Endothelial cell of umbilical vein (primary cell): Measurements from ENCODE around the gene CPSF7. TPM values are rescaled to one million over a fixed set of nuclear protein-coding genes. Genes with fewer than 3 reads are reported as not detected.

Experiments used
- BruUV-seq: library from RNA; stranded (reverse); fragments of 400-500 nt; replicated peaks from 2 replicates; lab custom pipeline; 2021; lab: Mats Ljungman, UMichigan
- CTCF ChIA-PET: fragments of 300-600, 350-600 bp; sonication (Branson Sonifier 250); formaldehyde crosslinking; loops from one replicate; lab custom pipeline; 2021; ENCODE audit warnings: antibody characterized with exemption, inconsistent platforms; lab: Charles Lee
- POLR2A ChIA-PET: fragments of 300-600, 350-600 bp; sonication (Branson Sonifier 250); formaldehyde crosslinking; loops from one replicate; lab custom pipeline; 2021; ENCODE audit warnings: antibody characterized with exemption, inconsistent platforms; lab: Charles Lee
- DNase-seq: peaks from one replicate; pipeline ENCODE4 v3.0.0-alpha.2; 2011; ENCODE audit warnings: low read depth, low spot score
- FAIRE-seq: peaks from 2 replicates; lab custom pipeline; 2011; peaks lifted over from hg19 to GRCh38; lab: Jason Lieb, UNC
- H2AFZ ChIP-seq: 2 replicates; pipeline ENCODE4 v1.6.0; 2012; ENCODE audit warnings: low read depth, low read length, control low read depth, inconsistent platforms
- H3K27ac ChIP-seq: 2 replicates; pipeline ENCODE4 v1.5.1; 2011; ENCODE audit warnings: low read depth, mild to moderate bottlenecking, control low read depth, low read length, moderate library complexity; ENCODE audit not compliant: insufficient read depth
- H3K27me3 ChIP-seq, 2 experiments: 2 replicates each; pipeline versions ENCODE4 v1.6.0 to v1.6.1; 2011; ENCODE audit warnings: low read length in 2 of 2, mixed read lengths in 1 of 2; ENCODE audit not compliant: control insufficient read depth in 2 of 2, insufficient read depth in 2 of 2
- H3K36me3 ChIP-seq, 2 experiments: 2 replicates in 1 of 2; 3 replicates in 1 of 2; pipeline ENCODE4 v1.5.1; 2011; ENCODE audit warnings: low read length in 2 of 2, mild to moderate bottlenecking in 1 of 2, moderate library complexity in 1 of 2; ENCODE audit not compliant: control insufficient read depth in 2 of 2, insufficient read depth in 2 of 2; ENCODE audit errors: extremely low read depth in 1 of 2
- H3K4me1 ChIP-seq: 3 replicates; pipeline ENCODE4 v1.5.1; 2011; ENCODE audit warnings: mild to moderate bottlenecking, low read length; ENCODE audit not compliant: control insufficient read depth, insufficient read depth; ENCODE audit errors: extremely low read depth
- H3K4me2 ChIP-seq: 2 replicates; pipeline ENCODE4 v1.6.1; 2011; ENCODE audit warnings: low read length, control low read depth, mixed read lengths; ENCODE audit not compliant: insufficient read depth
- H3K4me3 ChIP-seq, 3 experiments: fragments of 200-600 bp in 1 of 3; sonication (generic), shearing (Covaris generic) in 1 of 3; replicated peaks in 1 of 3; 2 replicates each; pipeline ENCODE4 v1.5.1; 2011 to 2016; ENCODE audit warnings: control low read depth in 3 of 3, low read length in 3 of 3, mild to moderate bottlenecking in 2 of 3, inconsistent platforms in 1 of 3, low read depth in 1 of 3, moderate library complexity in 1 of 3; ENCODE audit not compliant: insufficient read depth in 1 of 3
- H3K79me2 ChIP-seq: 2 replicates; pipeline ENCODE4 v1.6.0; 2012; ENCODE audit warnings: low read length, inconsistent platforms; ENCODE audit not compliant: control insufficient read depth, insufficient read depth
- H3K9ac ChIP-seq: replicated peaks from 2 replicates; pipeline ENCODE3; 2011; ENCODE audit warnings: low read length, control low read depth; ENCODE audit not compliant: insufficient read depth; ENCODE audit errors: extremely low read depth
- H3K9me1 ChIP-seq: replicated peaks from 3 replicates; pipeline ENCODE4 v1.6.0; 2011; ENCODE audit warnings: mild to moderate bottlenecking, low read length; ENCODE audit not compliant: control insufficient read depth, insufficient read depth; ENCODE audit errors: extremely low read depth
- H3K9me3 ChIP-seq: replicated peaks from 2 replicates; pipeline ENCODE4 v1.5.1; 2012; ENCODE audit warnings: low read length, inconsistent platforms; ENCODE audit not compliant: control insufficient read depth, insufficient read depth
- H4K20me1 ChIP-seq: replicated peaks from 2 replicates; pipeline ENCODE3; 2011; ENCODE audit warnings: mild to moderate bottlenecking, low read length; ENCODE audit not compliant: control insufficient read depth, insufficient read depth; ENCODE audit errors: extremely low read depth
- EZH2 ChIP-seq: IDR thresholded peaks from 2 replicates; pipeline ENCODE4 v1.6.1; 2012; ENCODE audit warnings: borderline replicate concordance, low read depth, mild to moderate bottlenecking, moderate library complexity, low read length, inconsistent platforms; ENCODE audit not compliant: severe bottlenecking
- FOS ChIP-seq: IDR thresholded peaks from 2 replicates; pipeline ENCODE4 v1.6.1; 2011; ENCODE audit warnings: mild to moderate bottlenecking, low read length, moderate library complexity, borderline replicate concordance; ENCODE audit not compliant: insufficient read depth
- GATA2 ChIP-seq: IDR thresholded peaks from 2 replicates; pipeline ENCODE4 v1.7.0; 2011; ENCODE audit warnings: low read depth, mild to moderate bottlenecking, moderate library complexity, mixed read lengths, low read length; ENCODE audit not compliant: insufficient read length, insufficient read depth
- JUN ChIP-seq: IDR thresholded peaks from 2 replicates; pipeline ENCODE4 v1.6.1; 2011; ENCODE audit warnings: borderline replicate concordance, low read depth; ENCODE audit not compliant: insufficient read length, insufficient read depth
- POLR2A ChIP-seq: IDR thresholded peaks from 2 replicates; pipeline ENCODE4 v1.6.1; 2012; ENCODE audit warnings: low read depth, mild to moderate bottlenecking, control low read depth, low read length
- POLR2AphosphoS5 ChIP-seq: IDR thresholded peaks from 2 replicates; pipeline ENCODE4 v1.6.1; 2012; ENCODE audit warnings: low read depth, mild to moderate bottlenecking, control low read depth, low read length, moderate library complexity; ENCODE audit not compliant: insufficient read depth
- dilution Hi-C: fragments of 300-500 bp; cut with MboI; formaldehyde crosslinking; loops from one replicate; pipeline ENCODE4 v1.15.0; 2019; ENCODE audit warnings: low sequenced_read_pairs; ENCODE audit not compliant: extremely low pct_ligation_motif_present
- intact Hi-C: fragments of 100-400 bp; cut with micrococcal nuclease; formaldehyde crosslinking; loops from one replicate; pipeline ENCODE4 v1.10.0; 2022
- polyA plus RNA-seq, 4 experiments: library from polyadenylated mRNA; depleted of rRNA in 3 of 4; stranded (reverse) in 3 of 4; unstranded in 1 of 4; fragments of >200 nt; gene quantifications; 2 replicates each; pipeline versions ENCODE4 v1.2.1 to v1.2.3, GENCODE V29; 2011 to 2012; ENCODE audit warnings: missing spikeins in 1 of 4
- total RNA-seq: library from RNA; stranded (reverse); gene quantifications from 2 replicates; pipeline ENCODE4 v1.2.3, GENCODE V29; 2021
- TF ChIP-seq, protein P1 (sequence below), 2 donors: IDR thresholded peaks; 1 replicate in 1 of 2; 2 replicates in 1 of 2; pipeline ENCODE4 v1.5.1; 2011; ENCODE audit warnings: low read length in 2 of 2, mild to moderate bottlenecking in 2 of 2, moderate library complexity in 2 of 2, control low read depth in 1 of 2, inconsistent platforms in 1 of 2, low read depth in 1 of 2; ENCODE audit not compliant: insufficient read depth in 1 of 2; ENCODE audit errors: extremely low read depth in 1 of 2
- TF ChIP-seq, protein P2 (sequence below): IDR thresholded peaks from 2 replicates; pipeline ENCODE4 v1.6.1; 2011; ENCODE audit not compliant: insufficient read depth, insufficient read length

The CPSF7 gene
- total and polyA plus RNA-seq, 2 donors (not counting 3 experiments of a cell fraction or from before 2014, with no cell fraction given): 77.0 to 88.4 TPM

DNA sequence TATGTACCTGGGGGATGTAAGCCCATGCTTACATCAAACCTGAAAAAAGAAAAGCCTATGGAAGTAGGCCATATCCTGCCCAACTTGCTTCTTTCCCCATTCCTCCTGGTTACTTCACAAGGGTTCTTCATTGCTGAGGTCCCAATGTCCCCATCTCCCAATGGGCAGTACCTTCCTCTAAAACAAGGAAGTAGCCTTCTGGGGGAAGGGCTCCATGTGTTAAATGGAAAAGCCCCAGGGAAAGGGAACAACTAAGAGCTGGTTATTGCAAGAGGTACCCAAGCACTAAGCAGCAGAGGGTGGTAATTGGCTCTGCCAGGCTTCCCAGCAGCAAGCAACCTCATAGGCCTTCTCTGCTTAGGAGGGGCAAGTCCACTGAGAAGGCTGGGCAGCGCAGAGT is 26.1 kb downstream of the CPSF7 start:
- peaks cover 26 to 34% of the 10 kb centered on the region in 2 experiments for H3K36me3 ChIP-seq
- H3K27me3 ChIP-seq: no peaks in the 10 kb centered on the region
- H4K20me1 ChIP-seq: no peaks in the 10 kb centered on the region
- H3K27ac ChIP-seq: no peak overlapping the region
- TF ChIP-seq, protein P1, sequence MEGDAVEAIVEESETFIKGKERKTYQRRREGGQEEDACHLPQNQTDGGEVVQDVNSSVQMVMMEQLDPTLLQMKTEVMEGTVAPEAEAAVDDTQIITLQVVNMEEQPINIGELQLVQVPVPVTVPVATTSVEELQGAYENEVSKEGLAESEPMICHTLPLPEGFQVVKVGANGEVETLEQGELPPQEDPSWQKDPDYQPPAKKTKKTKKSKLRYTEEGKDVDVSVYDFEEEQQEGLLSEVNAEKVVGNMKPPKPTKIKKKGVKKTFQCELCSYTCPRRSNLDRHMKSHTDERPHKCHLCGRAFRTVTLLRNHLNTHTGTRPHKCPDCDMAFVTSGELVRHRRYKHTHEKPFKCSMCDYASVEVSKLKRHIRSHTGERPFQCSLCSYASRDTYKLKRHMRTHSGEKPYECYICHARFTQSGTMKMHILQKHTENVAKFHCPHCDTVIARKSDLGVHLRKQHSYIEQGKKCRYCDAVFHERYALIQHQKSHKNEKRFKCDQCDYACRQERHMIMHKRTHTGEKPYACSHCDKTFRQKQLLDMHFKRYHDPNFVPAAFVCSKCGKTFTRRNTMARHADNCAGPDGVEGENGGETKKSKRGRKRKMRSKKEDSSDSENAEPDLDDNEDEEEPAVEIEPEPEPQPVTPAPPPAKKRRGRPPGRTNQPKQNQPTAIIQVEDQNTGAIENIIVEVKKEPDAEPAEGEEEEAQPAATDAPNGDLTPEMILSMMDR (IDR thresholded peaks at IDR 0.05; ENCODE audit: extremely low read depth in 1 of 2, insufficient read depth in 1 of 2, low read depth in 1 of 2, low read length in 2 of 2): no peak
- TF ChIP-seq POLR2AphosphoS5: no peak
- TF ChIP-seq, protein P2, sequence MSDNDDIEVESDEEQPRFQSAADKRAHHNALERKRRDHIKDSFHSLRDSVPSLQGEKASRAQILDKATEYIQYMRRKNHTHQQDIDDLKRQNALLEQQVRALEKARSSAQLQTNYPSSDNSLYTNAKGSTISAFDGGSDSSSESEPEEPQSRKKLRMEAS: no peak
- TF ChIP-seq JUN: no peak
- no peak for TF ChIP-seq EZH2
- no peak for TF ChIP-seq GATA2
- TF ChIP-seq POLR2A: no peak
- no peak for TF ChIP-seq FOS
- no peaks in the 10 kb centered on the region for H3K79me2 ChIP-seq
- H3K4me2 ChIP-seq: no peak overlapping the region
- no TSS peak for BruUV-seq
- H3K4me3 ChIP-seq: no peak overlapping the region
- H3K9me1 ChIP-seq: no peaks in the 10 kb centered on the region
- dilution Hi-C loops: no loop called here
- POLR2A ChIA-PET: no interaction called here
- no peak for FAIRE-seq
- H3K9ac ChIP-seq: no peak overlapping the region
- no peaks in the 10 kb centered on the region for H3K9me3 ChIP-seq
- no peaks in the 10 kb centered on the region for H3K4me1 ChIP-seq
- H2AFZ ChIP-seq: no peak overlapping the region
- intact Hi-C loops: no loop called here
- CTCF ChIA-PET: interaction anchor here (2.1 kb wide), 1 partner anchor 67 kb away, joined by 6 read pairs; no protein-coding TSS in a partner anchor
- DNase-seq: no peak
